ENCODE results near the gene MYH13.
A peak's percentile ranks its signal among the peaks of the same experiment; 100 is the strongest.

MYH13 gene

DNA sequence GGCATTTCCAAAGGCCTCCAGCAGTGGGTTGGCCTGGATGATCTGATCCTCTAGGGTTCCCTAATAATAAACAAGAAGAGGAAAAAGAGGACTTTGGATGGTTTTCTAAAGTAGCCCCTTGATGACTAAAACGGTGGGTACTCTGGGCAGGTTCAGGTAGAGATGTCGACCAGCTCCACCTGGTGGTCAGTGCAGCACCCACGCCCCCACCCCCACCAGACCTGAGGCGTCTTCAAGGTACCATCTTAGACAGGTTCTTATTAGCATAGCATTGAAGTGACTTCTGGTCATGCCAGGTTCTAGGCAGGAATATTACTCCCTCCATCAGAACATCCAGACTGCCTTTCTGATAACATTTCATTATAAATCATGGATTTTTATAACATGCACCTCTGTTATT lies 15.0 kb downstream of the MYH13 start:
- no peak for DNase-seq (ENCODE audit: low read depth, low spot score)
- ChIA-PET POLR2A (no interaction called here), CTCF (interaction anchor here (1.3 kb wide), 1 partner anchor 12 kb away, joined by 3 read pairs; no protein-coding TSS in a partner anchor)
- H3K4me3 ChIP-seq (ENCODE audit: low read depth, low read length), result no peak overlapping the region
- peak; percentile 41 for TF ChIP-seq CTCF (IDR thresholded peaks at IDR 0.05; ENCODE audit: insufficient read depth, low read length, missing control alignments)

DNA sequence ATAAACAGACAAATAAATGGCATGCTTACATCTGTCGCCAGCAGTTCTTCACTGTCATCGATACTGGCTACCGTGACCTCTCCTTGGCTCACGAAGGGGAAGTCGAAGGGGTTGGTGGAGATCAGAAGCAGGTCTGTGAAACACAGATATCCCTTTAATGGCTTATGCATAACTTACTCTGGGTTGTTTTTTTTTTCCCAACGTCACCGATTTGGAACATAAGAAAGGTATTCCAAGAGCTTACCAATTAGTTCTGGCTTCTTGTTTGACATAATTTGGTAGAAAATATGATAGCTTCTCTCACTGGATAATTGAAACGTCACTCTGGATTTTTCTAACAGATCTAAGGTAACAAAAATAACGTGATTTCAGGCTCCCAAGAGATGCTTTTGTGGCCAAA lies 18.2 kb downstream of the MYH13 start:
- TF ChIP-seq CTCF (IDR thresholded peaks at IDR 0.05; ENCODE audit: insufficient read depth, low read length, missing control alignments), result no peak
- CTCF ChIA-PET, result interaction anchor here (1.0 to 2.4 kb wide), 2 partner anchors 9 to 261 kb away, joined by 3 to 7 read pairs; no protein-coding TSS in a partner anchor
- H3K4me3 ChIP-seq (ENCODE audit: low read depth, low read length), result no peak overlapping the region
- no peak for DNase-seq (ENCODE audit: low read depth, low spot score)
- POLR2A ChIA-PET, result no interaction called here

- no peak overlapping the region for H3K4me3 ChIP-seq (ENCODE audit: low read depth, low read length)
- no peak for TF ChIP-seq CTCF (IDR thresholded peaks at IDR 0.05; ENCODE audit: insufficient read depth, low read length, missing control alignments)
- ChIA-PET POLR2A (no interaction called here), CTCF (interaction anchor here (0.9 to 1.1 kb wide), 2 partner anchors 9 to 264 kb away, joined by 3 read pairs; no protein-coding TSS in a partner anchor)
- no peak for DNase-seq (ENCODE audit: low read depth, low spot score)
Measured at GRCh38 chr17:10352893-10353292, 19.9 kb downstream of the MYH13 start.

DNA sequence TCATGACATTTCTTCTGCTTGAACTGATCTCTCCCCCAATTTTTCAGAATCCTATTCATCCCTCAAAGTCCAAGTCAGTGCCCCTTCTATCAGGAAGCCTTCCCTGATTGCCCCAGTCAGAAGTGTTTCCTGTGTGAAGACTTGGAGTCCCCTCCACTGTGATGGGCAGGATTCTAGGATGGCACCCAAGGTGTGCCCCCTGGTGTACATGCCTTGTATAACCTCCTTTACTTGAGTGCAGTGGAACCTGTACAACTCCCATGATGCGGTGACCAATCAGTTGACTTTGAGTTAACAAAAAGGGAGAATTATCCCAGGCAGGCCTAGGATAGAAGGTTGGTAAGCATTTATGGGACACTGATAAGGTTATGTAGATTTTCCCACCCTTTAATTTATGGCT lies 23.4 kb downstream of the MYH13 start:
- CTCF ChIA-PET, result no interaction called here
- POLR2A ChIA-PET, result no interaction called here

GRCh38 chr17:10344816-10345215 lies 28.0 kb downstream of the MYH13 start:
- DNase-seq (ENCODE audit: low read depth, low spot score), result no peak
- POLR2A ChIA-PET, result no interaction called here
- CTCF ChIA-PET, result interaction anchor here (0.9 to 1.7 kb wide), 2 partner anchors 10 to 272 kb away, joined by 3 to 4 read pairs; no protein-coding TSS in a partner anchor
- TF ChIP-seq CTCF (IDR thresholded peaks at IDR 0.05; ENCODE audit: insufficient read depth, low read length, missing control alignments), result no peak
- H3K4me3 ChIP-seq (ENCODE audit: low read depth, low read length), result no peak overlapping the region

More for the DNA sequence above, 23.4 kb downstream of the MYH13 start:
- H3K4me3 ChIP-seq (ENCODE audit: low read depth, low read length), result no peak overlapping the region
- DNase-seq (ENCODE audit: low read depth, low spot score), result no peak
- peak; percentile 10 for TF ChIP-seq CTCF (IDR thresholded peaks at IDR 0.05; ENCODE audit: insufficient read depth, low read length, missing control alignments)

DNA sequence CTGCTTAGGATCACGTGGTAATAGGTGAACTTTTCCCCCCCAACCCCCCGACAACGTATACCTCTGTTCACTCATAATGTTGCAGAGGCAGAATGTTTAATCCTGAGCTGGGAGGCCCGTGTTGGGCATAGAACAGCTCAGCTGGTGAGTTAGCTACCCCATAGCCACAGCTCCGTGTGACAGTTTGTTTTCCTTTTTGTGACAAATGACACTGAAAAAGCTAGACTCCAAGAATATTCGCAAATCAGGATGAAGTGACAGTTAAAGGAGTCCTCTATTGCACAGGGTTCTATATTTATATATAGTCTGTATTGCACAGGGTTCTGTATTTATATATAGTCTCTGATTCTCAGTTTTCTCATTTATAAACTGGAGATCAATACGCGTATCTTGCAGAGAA lies 33.8 kb downstream of the MYH13 start:
- no peak for TF ChIP-seq CTCF (IDR thresholded peaks at IDR 0.05; ENCODE audit: insufficient read depth, low read length, missing control alignments)
- H3K4me3 ChIP-seq (ENCODE audit: low read depth, low read length), result no peak overlapping the region
- DNase-seq (ENCODE audit: low read depth, low spot score), result no peak
- POLR2A ChIA-PET, result no interaction called here
- CTCF ChIA-PET, result interaction anchor here (0.6 to 17.7 kb wide), 3 partner anchors 12 to 276 kb away, joined by 3 to 667 read pairs (median 26); no protein-coding TSS in a partner anchor

All from AG04449 (cell line).